HepG2 (cell line): Measurements from ENCODE around the gene CD19. TPM values are rescaled to one million over a fixed set of nuclear protein-coding genes. Genes with fewer than 3 reads are reported as not detected.

Experiments
- BCL3 ChIP-seq: sonication (generic); formaldehyde crosslinking; IDR thresholded peaks from 2 replicates; pipeline ENCODE4 v1.5.1; 2020; ENCODE audit warnings: mild to moderate bottlenecking, missing genetic modification reagents, moderate library complexity
- FIP1L1 ChIP-seq: fragments of 200-400 bp; formaldehyde crosslinking; IDR thresholded peaks from 2 replicates; pipeline ENCODE4 v1.6.1; 2018; ENCODE audit warnings: low read depth, mild to moderate bottlenecking, low read length, moderate library complexity, borderline replicate concordance; ENCODE audit not compliant: insufficient read depth
- FOXJ3 ChIP-seq: sonication (generic); formaldehyde crosslinking; IDR thresholded peaks from 2 replicates; pipeline ENCODE4 v1.4.0; 2020; ENCODE audit warnings: missing genetic modification reagents, mild to moderate bottlenecking, borderline replicate concordance
- HIVEP1 ChIP-seq: sonication (generic); formaldehyde crosslinking; IDR thresholded peaks from 2 replicates; pipeline ENCODE4 v1.4.0; 2020; ENCODE audit warnings: mild to moderate bottlenecking, missing genetic modification reagents
- HNF4G ChIP-seq, 2 experiments: sonication (generic) in 1 of 2; formaldehyde crosslinking in 1 of 2; IDR thresholded peaks; 2 replicates each; pipeline versions ENCODE4 v1.4.0 to v1.6.1; 2011 to 2020; ENCODE audit warnings: borderline replicate concordance in 2 of 2, low read depth in 2 of 2, mild to moderate bottlenecking in 2 of 2, low read length in 1 of 2, missing genetic modification reagents in 1 of 2, moderate library complexity in 1 of 2
- HNRNPH1 ChIP-seq: fragments of 200-400 bp; formaldehyde crosslinking; optimal IDR thresholded peaks from 2 replicates; pipeline ENCODE3; 2017; ENCODE audit warnings: mild to moderate bottlenecking, low read depth, low read length
- KDM3A ChIP-seq: IDR thresholded peaks from 2 replicates; pipeline ENCODE4 v1.6.1; 2018; ENCODE audit warnings: low read depth, missing compliant biosample characterization
- KLF12 ChIP-seq: sonication (generic); formaldehyde crosslinking; IDR thresholded peaks from 2 replicates; pipeline ENCODE4 v1.4.0; 2020; ENCODE audit warnings: missing genetic modification reagents, borderline replicate concordance
- LRRFIP1 ChIP-seq: sonication (generic); formaldehyde crosslinking; conservative IDR thresholded peaks from 2 replicates; pipeline ENCODE4 v1.4.0; 2020; ENCODE audit warnings: missing genetic modification reagents
- SIX4 ChIP-seq: sonication (generic); formaldehyde crosslinking; IDR thresholded peaks from 2 replicates; pipeline ENCODE4 v1.4.0; 2020; ENCODE audit warnings: missing genetic modification reagents
- SMARCC2 ChIP-seq: fragments of 450-650 bp; IDR thresholded peaks from 2 replicates; pipeline ENCODE4 v1.6.1; 2017; ENCODE audit warnings: antibody characterized with exemption, mild to moderate bottlenecking
- SNAPC2 ChIP-seq: sonication (generic); formaldehyde crosslinking; IDR thresholded peaks from 2 replicates; pipeline ENCODE4 v1.8.1; 2022; ENCODE audit warnings: mild to moderate bottlenecking, missing genetic modification reagents
- SP5 ChIP-seq: IDR thresholded peaks from 2 replicates; pipeline ENCODE4 v1.6.1; 2016; ENCODE audit warnings: low read depth, borderline replicate concordance
- SRSF9 ChIP-seq: fragments of 200-400 bp; formaldehyde crosslinking; IDR thresholded peaks from 2 replicates; pipeline ENCODE4 v1.6.1; 2018; ENCODE audit warnings: borderline replicate concordance, mild to moderate bottlenecking, low read depth, low read length; ENCODE audit not compliant: insufficient read depth, poor library complexity, severe bottlenecking
- TERF1 ChIP-seq: sonication (generic); formaldehyde crosslinking; IDR thresholded peaks from 2 replicates; pipeline ENCODE4 v1.8.0; 2022; ENCODE audit warnings: mild to moderate bottlenecking, missing genetic modification reagents, moderate library complexity
- ZBTB4 ChIP-seq: sonication (generic); formaldehyde crosslinking; IDR thresholded peaks from 2 replicates; pipeline ENCODE4 v1.4.0; 2020; ENCODE audit warnings: missing genetic modification reagents, mild to moderate bottlenecking, borderline replicate concordance
- ZEB1 ChIP-seq: IDR thresholded peaks from 2 replicates; pipeline ENCODE4 v1.6.1; 2012; ENCODE audit warnings: mild to moderate bottlenecking, low read depth, inconsistent platforms; ENCODE audit not compliant: insufficient replicate concordance
- ZFX ChIP-seq: sonication (generic); formaldehyde crosslinking; IDR thresholded peaks from 2 replicates; pipeline ENCODE4 v1.4.0; 2020; ENCODE audit warnings: mild to moderate bottlenecking, low read depth, missing genetic modification reagents, moderate library complexity
- ZFYVE20 ChIP-seq: sonication (generic); formaldehyde crosslinking; IDR thresholded peaks from 2 replicates; pipeline ENCODE4 v1.8.0; 2023; ENCODE audit warnings: low read depth, mild to moderate bottlenecking, moderate library complexity, missing genetic modification reagents, borderline replicate concordance
- ZNF598 ChIP-seq: sonication (generic); formaldehyde crosslinking; IDR thresholded peaks from 2 replicates; pipeline ENCODE4 v1.5.1; 2020; ENCODE audit warnings: mild to moderate bottlenecking, missing genetic modification reagents, borderline replicate concordance
- polyA plus RNA-seq, 8 experiments: library from polyadenylated mRNA; depleted of rRNA in 3 of 8; stranded (reverse) in 7 of 8; unstranded in 1 of 8; fragments of >200 nt; fragmentation: Illumina TruSeq in 4 of 8; extraction: Trizol in 4 of 8; gene quantifications; 2 replicates each; pipeline versions ENCODE4 v1.2.1 to v1.2.3, GENCODE V29; 2011 to 2016; ENCODE audit warnings: low read depth in 4 of 8, missing spikeins in 1 of 8, mixed read lengths in 1 of 8; ENCODE audit not compliant: insufficient read depth in 1 of 8
- total RNA-seq, 5 experiments: library from RNA; depleted of rRNA; stranded (reverse); fragments of >200 nt; fragmentation: Illumina TruSeq; extraction: Trizol; gene quantifications; 2 replicates each; pipeline ENCODE4 v1.2.3, GENCODE V29; 2016; ENCODE audit warnings: low read depth in 1 of 5

Gene CD19
- total and polyA plus RNA-seq, 2 of the 13 experiments (the other 11 are each of a cell fraction or from before 2014, with no cell fraction given) = 0.55 to 1.1 TPM

GRCh38 chr16:28923652-28924398 lies 7.9 kb upstream of the CD19 start (continued):
- TF ChIP-seq FOXJ3 (CRISPR knock-in tag) (no peak), ZFYVE20 (CRISPR knock-in tag) (no peak), ZEB1 (no peak), SRSF9 (no peak), KDM3A (CRISPR knock-in tag) (no peak), ZNF598 (CRISPR knock-in tag) (no peak), SIX4 (CRISPR knock-in tag) (no peak), SNAPC2 (CRISPR knock-in tag) (no peak), BCL3 (no peak), HNRNPH1 (no peak), ZFX (CRISPR knock-in tag) (no peak), ZBTB4 (no peak), LRRFIP1 (CRISPR knock-in tag) (no peak), FIP1L1 (no peak), HNF4G (IDR thresholded peaks at IDR 0.05; ENCODE audit: borderline replicate concordance, low read depth, low read length) (no peak), HNF4G (CRISPR knock-in tag; IDR thresholded peaks at IDR 0.05; ENCODE audit: borderline replicate concordance, low read depth) (peak; percentile 50; the same call in 1 of the 2 replicates), SMARCC2 (no peak), HIVEP1 (CRISPR knock-in tag) (peak; percentile 29; the same call in 1 of the 2 replicates), KLF12 (CRISPR knock-in tag) (peak; percentile 38; the same call in 1 of the 2 replicates), TERF1 (CRISPR knock-in tag) (no peak), SP5 (CRISPR knock-in tag) (no peak)
